Lower lobe of right lung (tissue), 2 donors: Measurements from ENCODE around the gene TMOD1. TPM values are rescaled to one million over a fixed set of nuclear protein-coding genes. Genes with fewer than 3 reads are reported as not detected.
A peak's percentile ranks its signal among the peaks of the same experiment; 100 is the strongest.

Experiments used
- ATAC-seq, 2 donors: fragments of 200-7000 bp; cut with Tn5 transposase; one replicate each; pipeline ENCODE4 v1.9.1; 2020 to 2022; ENCODE audit warnings: mild to moderate bottlenecking in 2 of 2, moderate library complexity in 2 of 2
- DNase-seq: peaks from one replicate; pipeline ENCODE4 v3.0.0-alpha.2; 2020
- H3K27ac ChIP-seq: fragments of 200-600 bp; one replicate; pipeline ENCODE4 v1.8.0; 2022
- H3K27me3 ChIP-seq: fragments of 200-600 bp; one replicate; pipeline ENCODE4 v1.8.0; 2022; ENCODE audit warnings: low read depth
- H3K36me3 ChIP-seq: fragments of 200-600 bp; one replicate; pipeline ENCODE4 v1.8.0; 2022; ENCODE audit warnings: mild to moderate bottlenecking
- H3K4me1 ChIP-seq: fragments of 200-600 bp; one replicate; pipeline ENCODE4 v1.8.0; 2022
- H3K4me3 ChIP-seq: fragments of 200-600 bp; one replicate; pipeline ENCODE4 v1.8.0; 2022; ENCODE audit warnings: mild to moderate bottlenecking
- H3K9me3 ChIP-seq: fragments of 200-600 bp; one replicate; pipeline ENCODE4 v1.8.0; 2022
- CTCF ChIP-seq: fragments of 200-600 bp; IDR thresholded peaks from one replicate; pipeline ENCODE4 v1.8.0; 2022; ENCODE audit warnings: antibody characterized with exemption, mild to moderate bottlenecking
- intact Hi-C: fragments of 100-400 bp; cut with DNase I; formaldehyde crosslinking; loops from one replicate; pipeline ENCODE4 v1.11.0; 2022
- total RNA-seq: library from RNA; stranded (reverse); fragmentation: NEBNext Ultra II Directional; extraction: Animal tissue kit (Norgen Biotek cat#: 25700); gene quantifications from one replicate; pipeline ENCODE4 v1.2.1, GENCODE V29; 2021
- donor health status: DM: no; HTN: yes; CAD: no; lungs with severe emphysema.

The TMOD1 gene
- total RNA-seq, 1 donor from 2014 or later = 7.9 TPM

- no peak for DNase-seq
- Histone ChIP-seq H3K4me3 (no peak overlapping the region), H3K27ac (no peak overlapping the region), H3K36me3 (no peaks in the 10 kb centered on the region), H3K4me1 (no peaks in the 10 kb centered on the region), H3K9me3 (no peaks in the 10 kb centered on the region), H3K27me3 (no peaks in the 10 kb centered on the region)
- intact Hi-C loops = no loop called here
- ATAC-seq = no peak
- TF ChIP-seq CTCF = no peak
Measured at GRCh38 chr9:97547098-97547829, 45.8 kb downstream of the TMOD1 start.

- H3K4me3 ChIP-seq = no peak overlapping the region
- intact Hi-C loops = no loop called here
- no peak for TF ChIP-seq CTCF
- H3K36me3 ChIP-seq = peaks cover 3% of the 10 kb centered on the region
- no peaks in the 10 kb centered on the region for H3K4me1 ChIP-seq
- no peak overlapping the region for H3K27ac ChIP-seq
- peak in 1 of 2 donors; percentile 21 for ATAC-seq
- no peaks in the 10 kb centered on the region for H3K27me3 ChIP-seq
- no peaks in the 10 kb centered on the region for H3K9me3 ChIP-seq
- DNase-seq = no peak
Measured at GRCh38 chr9:97548379-97548778, 46.9 kb downstream of the TMOD1 start.

GRCh38 chr9:97548819-97549540 is 47.5 kb downstream of the TMOD1 start:
- no peak for TF ChIP-seq CTCF
- DNase-seq (no peak), ATAC-seq (no peak)
- peaks cover 6% of the 10 kb centered on the region for H3K36me3 ChIP-seq
- no peaks in the 10 kb centered on the region for H3K9me3 ChIP-seq
- H3K27ac ChIP-seq = no peak overlapping the region
- no peaks in the 10 kb centered on the region for H3K4me1 ChIP-seq
- no peak overlapping the region for H3K4me3 ChIP-seq
- intact Hi-C loops = no loop called here
- no peaks in the 10 kb centered on the region for H3K27me3 ChIP-seq

- DNase-seq (no peak), ATAC-seq (no peak)
- Histone ChIP-seq H3K9me3 (no peaks in the 10 kb centered on the region), H3K4me3 (no peak overlapping the region), H3K4me1 (no peaks in the 10 kb centered on the region), H3K36me3 (peaks cover 6% of the 10 kb centered on the region), H3K27me3 (no peaks in the 10 kb centered on the region), H3K27ac (no peak overlapping the region)
- TF ChIP-seq CTCF = no peak
- intact Hi-C loops = no loop called here
Measured at GRCh38 chr9:97550386-97550785, 48.9 kb downstream of the TMOD1 start.

- H3K4me1 ChIP-seq = no peaks in the 10 kb centered on the region
- TF ChIP-seq CTCF = no peak
- H3K27me3 ChIP-seq = no peaks in the 10 kb centered on the region
- intact Hi-C loops = no loop called here
- no peak overlapping the region for H3K27ac ChIP-seq
- DNase-seq = no peak
- no peak overlapping the region for H3K4me3 ChIP-seq
- ATAC-seq = no peak
- peaks cover 6% of the 10 kb centered on the region for H3K36me3 ChIP-seq
- no peaks in the 10 kb centered on the region for H3K9me3 ChIP-seq
Measured at GRCh38 chr9:97551308-97551707, 49.8 kb downstream of the TMOD1 start.
